Measurements from ENCODE around the gene MAT1A.

MAT1A gene

DNA sequence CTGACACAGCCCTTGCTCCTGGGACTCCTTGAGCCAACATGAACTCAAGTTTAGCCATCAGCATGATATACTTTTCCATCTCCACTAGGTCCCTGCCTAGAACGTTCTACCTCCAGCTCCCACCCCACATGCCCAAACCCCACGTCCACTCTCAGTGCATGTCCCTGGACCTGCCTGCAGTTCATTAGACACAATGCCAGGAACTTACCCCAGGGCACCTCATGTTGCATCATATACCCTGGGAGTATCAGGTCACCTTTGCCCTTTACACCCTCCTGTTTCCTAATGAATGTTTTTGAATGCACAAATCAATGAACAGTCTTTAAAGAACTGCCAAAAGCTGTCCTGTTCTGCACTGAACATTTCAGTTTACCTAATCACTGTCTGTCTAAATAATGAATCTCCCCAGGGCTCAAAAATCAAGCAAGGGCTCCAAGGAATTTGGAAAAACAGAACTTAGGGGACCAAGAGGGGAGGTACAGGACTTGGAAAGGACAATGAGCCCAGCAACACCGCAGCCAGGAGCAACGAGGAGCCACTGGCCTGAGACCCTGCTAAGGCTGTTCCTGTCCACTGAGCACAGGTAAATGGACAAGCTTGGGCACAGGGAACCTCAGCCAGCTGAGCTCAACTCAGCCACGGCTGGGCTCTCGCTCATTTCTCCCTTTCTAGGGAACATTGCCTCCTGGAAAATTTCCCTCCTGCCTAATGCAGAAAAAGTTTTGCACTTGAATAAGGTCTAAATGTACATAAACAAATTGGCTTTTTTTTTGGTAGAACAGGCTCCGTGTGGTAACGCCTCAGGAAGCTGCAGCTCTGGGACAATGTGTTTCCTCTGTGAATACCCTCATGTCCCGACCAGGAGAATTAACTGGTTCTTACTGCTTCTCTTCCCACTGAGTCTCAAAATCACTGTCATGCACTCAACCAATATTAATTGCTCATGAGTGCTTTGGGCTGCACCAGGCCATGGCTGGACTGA lies 7.4 kb downstream of the MAT1A start:
- no peak for DNase-seq

DNA sequence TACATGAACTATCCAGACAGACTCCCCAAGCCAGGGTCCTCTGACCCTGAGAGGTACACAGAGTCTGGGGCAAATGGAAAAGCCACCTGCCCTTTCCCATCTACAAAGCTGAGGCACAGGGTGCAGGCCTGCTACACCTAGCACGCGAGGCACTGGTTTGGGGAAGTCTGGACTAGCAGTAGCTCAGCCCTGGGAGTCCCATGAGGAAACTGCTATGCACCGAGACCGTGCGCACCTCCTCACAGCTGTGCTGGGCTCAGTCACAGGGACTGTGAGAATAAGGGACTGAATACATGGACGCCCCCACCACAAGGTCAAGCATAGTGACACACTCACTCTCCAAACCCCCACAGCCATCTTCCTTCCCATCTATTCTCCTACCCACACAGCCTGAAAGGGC lies 8.2 kb downstream of the MAT1A start:
- no peak for DNase-seq

DNA sequence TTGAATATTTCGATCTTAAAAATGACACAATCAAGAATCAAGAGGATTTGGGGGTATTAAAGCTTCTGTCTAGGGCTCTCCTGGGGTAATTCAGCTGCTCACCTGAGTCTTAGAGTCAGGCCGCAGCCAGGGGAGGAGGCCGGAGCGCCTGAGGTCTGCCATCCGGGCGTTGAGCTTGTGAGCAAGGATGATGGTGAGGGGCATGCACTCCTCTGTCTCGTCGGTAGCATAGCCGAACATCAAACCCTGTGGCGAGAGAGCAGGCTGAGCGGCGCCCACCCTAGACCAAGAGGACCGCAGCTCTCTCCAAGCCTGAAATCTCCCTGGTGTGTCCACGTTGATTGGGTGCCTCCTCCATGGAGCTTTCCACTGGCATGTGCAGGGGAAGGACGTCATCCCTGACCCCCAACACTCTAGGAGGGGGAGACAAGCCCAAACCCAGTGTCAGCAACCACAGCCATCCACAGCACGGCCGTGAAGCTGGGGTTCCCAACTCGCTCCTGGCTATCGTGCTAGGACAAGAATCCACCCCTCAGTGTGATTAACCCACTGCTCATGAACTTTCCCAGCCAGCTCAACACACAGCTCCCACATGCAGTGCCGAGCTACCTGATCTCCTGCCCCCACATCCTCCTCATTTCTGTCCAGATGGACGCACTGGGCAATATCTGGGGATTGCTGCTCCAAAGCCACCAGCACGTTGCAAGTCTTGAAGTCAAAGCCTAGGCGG lies 9.2 kb downstream of the MAT1A start:
- no peak for DNase-seq

DNA sequence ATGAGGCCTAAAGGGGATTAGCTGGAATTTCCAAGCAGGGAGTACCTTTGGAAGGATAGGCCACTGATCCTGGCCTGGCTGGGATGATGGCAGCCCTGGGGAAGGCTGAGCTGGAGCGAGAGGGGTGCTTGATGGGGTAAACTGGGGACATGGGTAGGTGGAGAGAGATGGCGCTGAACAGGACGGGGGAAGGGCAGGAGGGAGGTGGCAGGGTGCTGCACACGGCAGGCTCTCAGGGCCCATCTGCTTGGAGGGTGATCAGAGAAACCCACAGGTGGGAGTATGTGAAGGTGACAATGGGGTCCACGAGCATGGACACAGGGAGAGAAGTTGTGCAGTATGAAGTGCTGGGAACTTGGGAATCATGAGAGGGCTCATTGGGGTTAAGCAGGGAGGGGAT lies 10.3 kb downstream of the MAT1A start:
- DNase-seq, result no peak

DNA sequence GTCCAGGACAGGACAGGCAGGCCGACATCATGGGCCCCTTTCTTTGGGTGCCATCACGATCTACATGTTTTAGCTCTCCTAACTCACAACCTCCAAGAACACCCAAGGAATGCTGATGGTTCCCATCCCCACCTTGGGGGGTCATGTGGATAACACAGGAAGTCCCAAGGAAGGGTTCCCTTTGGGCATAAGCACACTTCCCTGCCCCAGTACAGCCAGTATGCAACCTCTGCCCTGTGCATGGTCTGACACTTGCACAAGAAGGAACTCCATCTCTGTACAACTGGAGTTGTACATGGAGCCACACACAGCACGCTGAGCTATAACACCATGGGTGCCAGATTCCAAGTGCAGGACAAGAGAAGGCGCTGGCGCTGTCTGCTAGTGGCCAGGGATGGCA lies 11.0 kb downstream of the MAT1A start:
- no peak for DNase-seq

DNA sequence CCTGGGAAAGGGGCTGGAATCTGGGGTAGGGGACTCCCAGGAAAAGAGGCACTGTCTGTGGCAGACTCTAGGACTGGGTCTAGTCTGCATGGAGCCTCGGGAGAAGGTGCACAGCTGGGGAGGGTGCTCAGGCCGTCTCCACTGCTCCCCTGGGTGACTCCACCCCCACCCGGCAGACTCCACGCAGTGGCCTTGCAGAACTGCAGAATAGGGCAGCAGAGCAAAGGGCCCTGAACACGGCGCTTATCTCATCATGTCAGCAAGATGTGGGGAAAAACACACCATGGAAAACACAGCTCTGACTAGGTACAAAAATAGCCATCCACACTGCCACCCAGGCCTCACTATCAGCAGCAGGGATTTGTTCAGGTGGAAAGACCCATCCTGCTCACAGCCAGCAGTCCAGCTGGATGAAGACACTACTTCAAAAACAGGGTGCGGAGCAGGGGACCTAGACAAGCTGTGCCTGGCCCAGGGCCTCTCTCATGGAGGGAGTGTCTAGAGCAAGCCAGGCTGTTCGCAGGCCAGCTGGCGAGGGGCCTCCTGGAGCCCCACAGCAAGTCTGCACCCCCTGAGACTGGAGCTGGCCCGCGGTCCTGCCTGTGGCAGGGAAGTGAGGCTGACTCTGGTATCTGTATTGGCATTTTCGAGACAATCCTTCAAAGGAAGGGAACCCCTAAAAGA lies 11.7 kb downstream of the MAT1A start:
- no peak for DNase-seq

GRCh38 chr10:80277016-80277415 lies 12.4 kb downstream of the MAT1A start:
- no peak for DNase-seq

GRCh38 chr10:80276335-80276734 lies 13.1 kb downstream of the MAT1A start:
- DNase-seq, result no peak

- no peak for DNase-seq
These were observed 13.7 kb downstream of the MAT1A start for GRCh38 chr10:80275756-80276155.

DNA sequence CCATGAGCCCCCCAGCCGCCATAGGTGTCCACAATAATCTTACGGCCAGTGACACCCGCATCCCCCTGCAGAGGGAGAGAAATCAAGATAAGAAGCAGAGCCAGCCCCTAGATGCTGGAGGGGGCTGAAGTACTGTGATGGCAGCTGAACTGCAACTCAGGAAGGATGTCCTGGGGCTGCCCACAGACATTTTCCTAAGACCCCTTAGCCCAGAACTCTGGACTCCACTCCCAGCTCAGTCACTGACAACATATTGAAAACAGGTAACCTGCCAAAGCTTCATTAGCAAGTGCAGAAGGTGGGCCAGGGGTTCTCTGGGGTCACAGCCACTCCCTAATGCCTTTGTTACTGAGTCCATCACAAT lies 14.3 kb downstream of the MAT1A start:
- no peak for DNase-seq

DNA sequence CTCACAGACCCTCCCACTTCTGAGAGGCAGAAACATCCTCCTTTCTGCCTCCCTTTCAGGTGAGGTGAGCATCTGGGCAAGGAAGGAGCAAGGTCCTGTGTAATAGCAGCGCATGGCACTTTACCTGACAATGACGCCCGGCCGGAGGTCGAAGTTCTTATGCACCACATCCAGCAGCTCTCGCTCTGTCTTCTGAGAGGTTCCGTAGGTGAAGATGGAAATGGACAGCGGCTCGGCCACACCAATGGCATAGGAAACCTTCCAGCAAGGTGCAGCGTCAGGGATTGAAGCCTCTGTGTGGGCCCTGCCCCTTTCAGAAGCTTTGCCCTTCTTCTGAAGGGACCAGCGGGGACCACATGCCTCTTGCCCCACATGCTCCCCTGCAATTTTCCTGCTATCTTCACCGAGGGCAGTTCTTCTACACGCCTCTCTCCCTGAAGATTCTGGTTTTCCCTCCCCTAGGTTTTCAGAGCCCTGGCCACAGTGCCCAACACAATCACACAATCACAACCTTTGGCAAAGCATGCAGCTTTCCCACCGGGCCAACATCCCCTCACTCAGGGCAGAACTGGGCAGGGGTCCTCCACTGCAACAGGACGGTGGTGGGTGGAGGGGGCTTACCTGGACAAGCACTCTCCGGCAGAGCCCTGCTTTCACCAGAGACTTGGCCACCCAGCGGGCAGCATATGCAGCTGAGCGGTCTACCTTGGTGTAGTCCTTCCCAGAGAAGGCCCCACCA lies 14.9 kb downstream of the MAT1A start:
- no peak for DNase-seq

GRCh38 chr10:80273523-80274170 lies 15.8 kb downstream of the MAT1A start:
- DNase-seq, result no peak

DNA sequence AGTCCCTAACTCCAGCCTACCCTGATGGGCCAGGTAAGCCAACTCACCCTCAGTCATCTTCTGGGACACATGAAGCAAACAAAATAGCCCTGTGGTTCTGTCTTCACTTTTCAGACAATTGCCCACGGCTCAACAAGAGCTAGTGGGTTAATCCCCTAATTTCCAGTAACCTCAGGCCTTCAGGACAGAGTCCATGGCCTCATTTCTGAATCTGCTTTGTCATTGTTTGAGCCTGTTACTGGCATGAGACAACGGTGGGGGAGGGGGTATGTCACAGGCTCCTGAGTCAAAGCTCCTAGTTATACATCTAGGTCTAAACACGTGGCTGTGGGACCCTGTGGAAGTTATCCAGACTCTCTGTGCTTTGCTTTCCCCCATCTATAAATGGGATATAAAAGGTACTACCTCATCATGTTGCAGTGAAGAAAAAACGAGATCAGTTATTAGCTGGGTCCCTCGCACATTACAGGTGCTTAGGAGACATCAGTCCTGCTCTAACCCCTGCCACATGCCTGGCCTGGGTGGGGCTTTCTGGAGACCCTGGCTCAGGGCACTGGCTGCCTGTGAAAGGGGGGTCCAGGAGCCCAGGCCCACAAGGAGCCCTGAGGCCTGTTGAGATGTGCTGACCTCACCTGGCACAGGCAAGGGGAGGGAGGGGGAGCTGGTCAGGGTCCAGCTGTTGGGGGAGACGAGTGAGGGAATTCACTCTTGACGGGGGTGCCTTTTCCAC lies 16.5 kb downstream of the MAT1A start:
- no peak for DNase-seq

DNA sequence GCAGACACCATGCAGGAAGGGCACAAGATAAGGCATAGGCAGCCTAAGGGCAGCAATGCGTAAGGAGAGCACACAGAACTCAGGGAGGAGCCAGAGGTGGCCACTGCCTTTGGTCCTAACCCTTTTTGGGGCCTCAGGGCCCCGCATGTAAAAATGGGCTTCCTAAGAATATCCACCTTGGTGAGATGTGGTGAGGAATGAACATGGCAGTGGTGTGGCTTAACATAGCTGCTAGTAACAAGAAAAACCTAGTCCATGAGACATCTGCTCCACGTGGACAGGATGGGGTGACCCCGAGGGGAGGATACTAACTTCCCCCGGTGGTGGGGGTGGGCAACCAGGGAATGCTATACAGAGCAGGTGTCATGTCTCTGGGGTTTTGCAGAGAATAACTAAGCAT lies 18.0 kb downstream of the MAT1A start:
- no peak for DNase-seq

- DNase-seq, result no peak
These were observed 18.6 kb downstream of the MAT1A start for GRCh38 chr10:80270887-80271286.

DNA sequence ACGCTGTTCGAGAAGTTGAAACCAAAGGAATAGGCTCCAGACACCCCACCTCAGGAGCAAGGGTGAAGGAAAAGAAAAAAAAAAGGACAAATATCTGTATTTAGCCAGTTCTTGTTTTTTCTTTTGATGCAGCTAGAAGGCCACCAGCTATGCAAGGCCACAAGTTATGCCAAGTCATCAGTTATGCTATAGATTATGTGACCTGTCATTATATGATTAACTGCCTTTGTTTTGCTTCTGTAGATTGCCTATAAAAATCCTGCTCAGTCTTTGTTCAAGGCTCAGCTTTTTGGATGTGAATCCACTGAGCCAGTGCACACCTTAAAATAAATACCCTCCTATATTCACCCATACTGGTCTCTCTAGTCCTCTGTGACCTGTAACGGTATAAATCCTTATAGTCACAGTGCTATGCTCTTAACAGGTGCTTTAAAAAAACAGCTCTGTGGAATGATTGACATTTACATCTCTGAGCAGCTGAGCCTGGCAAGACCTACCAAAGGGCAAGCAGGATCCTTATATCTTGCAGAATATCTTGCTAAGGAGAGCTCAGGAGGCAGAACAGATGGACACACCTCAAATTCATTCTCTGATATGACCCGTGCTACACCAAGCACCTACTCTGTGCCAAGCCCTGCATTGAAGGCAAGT lies 20.4 kb downstream of the MAT1A start:
- no peak for DNase-seq

DNA sequence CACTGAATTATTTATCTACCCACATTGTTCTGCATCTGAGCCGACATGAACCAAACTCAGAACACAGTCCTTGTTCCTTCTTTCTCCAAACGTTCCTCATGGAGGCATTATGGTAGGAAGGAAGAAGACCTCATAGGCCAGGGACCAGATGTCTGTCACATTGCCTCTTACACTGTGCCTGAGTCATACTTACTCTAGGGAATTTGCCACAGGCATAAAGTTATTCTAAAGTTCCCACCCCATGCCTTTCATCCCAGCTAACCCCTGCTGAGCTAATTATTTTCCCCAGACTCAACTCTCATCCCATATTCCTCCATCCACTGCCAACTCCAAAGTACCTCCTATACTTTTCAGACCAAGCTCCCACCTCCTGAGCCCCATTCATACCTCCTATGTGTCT lies 21.2 kb downstream of the MAT1A start:
- no peak for DNase-seq

DNA sequence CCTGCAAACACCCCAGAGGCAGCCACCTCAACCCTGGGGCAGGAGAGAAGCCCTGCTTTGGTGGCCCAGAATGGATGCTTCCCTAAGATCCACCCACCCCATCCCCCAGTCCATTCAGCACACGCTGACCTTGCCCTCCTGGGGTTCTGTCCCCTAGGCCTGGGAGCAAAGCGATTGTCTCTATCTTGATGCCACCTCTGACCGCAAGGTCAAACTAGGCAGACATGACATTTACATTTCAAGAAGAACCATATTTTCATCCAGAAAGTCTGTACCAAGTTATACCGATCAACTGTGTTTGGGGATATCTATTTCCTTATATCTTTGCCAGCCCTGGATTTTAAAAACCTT lies 23.0 kb downstream of the MAT1A start:
- DNase-seq, result no peak

DNA sequence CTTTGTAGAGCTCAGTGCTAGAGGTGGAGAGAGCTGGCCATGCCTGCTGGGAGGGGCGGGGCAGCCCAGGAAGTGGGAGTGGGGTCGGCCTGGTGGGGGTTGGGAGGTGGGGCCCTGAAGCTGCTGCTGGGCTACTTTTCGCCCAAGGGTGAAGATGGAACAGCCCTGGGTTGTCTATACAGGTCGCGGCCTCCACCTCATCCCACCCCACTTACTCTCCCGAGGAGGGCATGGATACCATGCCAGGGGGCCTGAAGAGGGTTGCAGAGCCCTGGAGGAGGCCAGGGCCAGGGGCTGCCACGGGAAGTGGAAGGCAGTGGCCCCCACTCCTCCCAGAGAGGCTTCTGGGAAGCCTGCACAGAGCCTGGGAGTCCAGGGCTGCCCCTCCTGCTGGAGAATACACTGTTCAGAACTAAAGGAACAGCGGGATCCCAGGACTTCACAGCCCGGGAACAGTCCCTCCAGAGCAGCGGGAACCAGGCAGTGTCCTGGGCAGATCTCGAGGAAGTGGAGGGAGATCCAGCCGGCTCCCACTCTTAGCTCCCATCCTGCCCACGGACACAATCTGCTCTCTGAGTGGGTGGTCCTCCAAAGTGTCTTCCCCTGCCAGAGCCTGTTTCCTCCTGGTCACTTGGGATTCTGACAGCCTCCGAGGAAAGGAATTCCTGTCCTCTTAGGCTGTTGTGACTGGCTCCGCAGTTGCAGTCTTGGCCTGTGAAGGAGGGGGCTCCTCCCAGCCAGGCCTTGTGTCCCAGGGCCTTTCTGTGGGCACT lies 23.5 kb downstream of the MAT1A start:
- DNase-seq, result no peak

Measured in hippocampal formation (tissue), 2 donors.